Endodermal cell (in vitro differentiated cells): ENCODE results near the gene GNB2. TPM values are rescaled to one million over a fixed set of nuclear protein-coding genes. Genes with fewer than 3 reads are reported as not detected.

Experiments used
- DNase-seq: peaks from one replicate; pipeline ENCODE4 v3.0.0-alpha.2; 2017
- H3K27ac ChIP-seq: 2 replicates; pipeline ENCODE4 v1.5.1; 2013; ENCODE audit warnings: mild to moderate bottlenecking, low read depth, low read length, moderate library complexity
- H3K27me3 ChIP-seq: 2 replicates; pipeline ENCODE4 v1.6.1; 2013; ENCODE audit warnings: mild to moderate bottlenecking, low read length, moderate library complexity; ENCODE audit not compliant: insufficient read depth, control insufficient read depth, poor library complexity, severe bottlenecking
- H3K36me3 ChIP-seq: 2 replicates; pipeline ENCODE4 v1.7.0; 2013; ENCODE audit warnings: mild to moderate bottlenecking, low read length, moderate library complexity; ENCODE audit not compliant: control insufficient read depth, insufficient read depth
- H3K4me1 ChIP-seq: one replicate; pipeline ENCODE4 v1.7.0; 2013; ENCODE audit warnings: low read length; ENCODE audit not compliant: control insufficient read depth, insufficient read depth
- H3K4me3 ChIP-seq: 2 replicates; pipeline ENCODE4 v1.5.1; 2013; ENCODE audit warnings: mild to moderate bottlenecking, low read length, moderate library complexity
- H3K9ac ChIP-seq: 2 replicates; pipeline ENCODE4 v1.6.1; 2013; ENCODE audit warnings: mild to moderate bottlenecking, low read length, moderate library complexity; ENCODE audit not compliant: poor library complexity, severe bottlenecking; ENCODE audit errors: extremely low read depth
- H3K9me3 ChIP-seq: 2 replicates; pipeline ENCODE4 v1.6.1; 2013; ENCODE audit warnings: mild to moderate bottlenecking, low read length, moderate library complexity; ENCODE audit not compliant: control insufficient read depth
- H3K27ac Mint-ChIP-seq: 2 replicates; pipeline ENCODE4 v1.8.0; 2020; ENCODE audit warnings: mixed read lengths
- H3K27me3 Mint-ChIP-seq: 2 replicates; pipeline ENCODE4 v1.8.0; 2021; ENCODE audit warnings: mild to moderate bottlenecking, mixed read lengths; ENCODE audit not compliant: insufficient read depth
- H3K36me3 Mint-ChIP-seq: 2 replicates; pipeline ENCODE4 v1.8.0; 2020; ENCODE audit warnings: low read depth, mixed read lengths
- H3K4me1 Mint-ChIP-seq: 2 replicates; pipeline ENCODE4 v1.8.0; 2020; ENCODE audit warnings: mixed read lengths
- H3K4me3 Mint-ChIP-seq: 2 replicates; pipeline ENCODE4 v1.8.0; 2020; ENCODE audit warnings: mild to moderate bottlenecking, moderate library complexity, mixed read lengths
- H3K9me3 Mint-ChIP-seq: 2 replicates; pipeline ENCODE4 v1.8.0; 2020; ENCODE audit warnings: mild to moderate bottlenecking, mixed read lengths
- CTCF ChIP-seq: fragments of 200-600 bp; sonication (generic); conservative IDR thresholded peaks from 2 replicates; pipeline ENCODE4 v1.5.0; 2021; ENCODE audit warnings: antibody characterized with exemption, mild to moderate bottlenecking
- WGBS, 2 experiments: methylation state at CpG; one replicate each; pipeline versions ENCODE4 v1.1.5 to v1.1.7; 2013; ENCODE audit warnings: missing lambda C conversion rate in 2 of 2, mixed read lengths in 1 of 2; ENCODE audit not compliant: insufficient coverage in 1 of 2, insufficient read length in 1 of 2; 5-methylcytosine and 5-hydroxymethylcytosine counted together
- total RNA-seq, 2 donors: library from RNA; stranded (reverse); fragmentation: NEBNext Ultra II Directional in 1 of 2; extraction: Animal tissue kit (Norgen Biotek cat#: 25700) in 1 of 2; gene quantifications; 2 replicates in 1 of 2; 3 replicates in 1 of 2; pipeline ENCODE4 v1.2.1, GENCODE V29; 2021

GNB2 gene
- total RNA-seq, 2 donors from 2014 or later = 197 to 230 TPM

GRCh38 chr7:100687751-100688300, 14.3 kb downstream of the GNB2 start:
- Mint-ChIP-seq H3K9me3 (no peaks in the 10 kb centered on the region), H3K4me1 (peaks cover 16% of the 10 kb centered on the region), H3K27ac (no peak overlapping the region), H3K36me3 (peaks cover 36% of the 10 kb centered on the region), H3K27me3 (no peaks in the 10 kb centered on the region), H3K4me3 (no peak overlapping the region)
- Histone ChIP-seq H3K9ac (no peak overlapping the region), H3K27me3 (no peaks in the 10 kb centered on the region), H3K36me3 (peaks cover 43% of the 10 kb centered on the region), H3K27ac (no peak overlapping the region), H3K4me1 (peaks cover 12% of the 10 kb centered on the region), H3K9me3 (no peaks in the 10 kb centered on the region), H3K4me3 (no peak overlapping the region)
- TF ChIP-seq CTCF = no peak
- no peak for DNase-seq
- WGBS, 2 experiments = 94% methylated on average over 16 to 25 of the region's 25 CpGs

DNA sequence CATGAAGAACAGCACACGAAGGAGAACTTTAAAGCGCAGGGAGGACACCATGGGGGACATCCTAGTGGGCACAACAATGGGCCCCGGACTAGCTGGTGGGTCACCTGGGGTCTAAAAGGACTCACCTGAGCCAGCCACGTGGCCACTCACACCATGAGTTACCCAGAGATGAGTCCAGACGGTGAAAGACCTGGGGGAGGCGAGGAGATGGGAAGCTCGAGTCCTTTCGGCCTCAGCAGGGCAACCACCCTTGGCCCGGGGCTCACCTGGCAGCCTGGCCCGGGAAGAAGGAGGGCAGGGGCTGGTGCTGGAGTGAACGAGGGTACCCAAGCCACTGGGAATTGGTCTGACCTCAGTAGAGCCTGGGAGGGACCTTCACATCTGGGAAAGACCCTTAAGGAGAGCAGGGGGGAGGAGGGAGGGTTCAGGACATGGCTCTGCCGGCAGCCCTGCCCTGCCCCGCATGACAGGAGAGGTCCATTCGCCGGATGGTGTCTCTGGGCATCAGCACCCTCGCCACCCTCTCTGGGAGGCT, 14.9 kb downstream of the GNB2 start:
- H3K27ac Mint-ChIP-seq = no peak overlapping the region

DNA sequence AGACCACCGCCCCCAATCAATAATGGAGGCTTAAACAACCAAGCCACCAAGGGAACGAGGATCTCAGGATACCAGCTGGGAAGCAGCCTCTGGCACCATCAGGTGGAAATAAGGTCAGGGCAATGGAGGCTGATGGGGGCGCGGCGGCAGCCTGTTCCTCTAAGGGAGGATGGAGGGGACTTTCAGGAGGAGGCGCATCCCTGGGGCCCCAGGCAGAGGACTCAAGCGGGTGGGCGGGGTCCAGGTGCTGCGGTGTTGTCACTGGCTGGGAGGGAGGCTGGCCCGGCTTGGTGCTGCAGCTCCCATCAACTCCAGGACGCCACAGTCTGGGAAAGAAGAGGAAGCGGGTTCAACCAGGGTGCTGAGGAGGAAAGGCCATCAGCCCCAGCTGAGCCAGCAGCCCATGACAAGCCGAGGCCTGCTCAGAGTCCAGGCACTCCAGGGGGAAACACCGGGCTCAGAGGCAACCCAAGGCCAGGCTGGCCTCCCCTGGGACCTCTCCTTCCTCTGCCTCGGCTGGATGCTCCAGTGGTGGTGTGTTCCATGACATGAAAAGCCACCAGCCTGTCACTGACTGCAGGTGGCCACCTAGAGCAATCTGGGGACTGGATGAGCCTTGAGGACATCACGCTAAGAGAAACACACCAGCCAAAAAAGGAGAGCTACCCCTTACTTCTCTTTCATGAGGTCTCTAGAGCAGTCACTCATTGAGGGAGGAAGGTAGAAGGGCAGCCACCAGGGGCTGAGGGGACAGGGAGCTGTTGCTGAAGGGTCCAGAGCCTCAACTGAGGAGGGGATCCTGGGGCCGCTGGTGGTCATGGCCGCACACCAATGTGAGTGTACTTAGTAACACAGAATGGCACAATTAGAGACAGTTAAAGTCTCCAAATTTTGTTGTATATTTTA, 15.9 kb downstream of the GNB2 start:
- Histone ChIP-seq H3K27me3 (no peaks in the 10 kb centered on the region), H3K4me3 (no peak overlapping the region), H3K9ac (no peak overlapping the region), H3K27ac (no peak overlapping the region), H3K36me3 (peaks cover 42% of the 10 kb centered on the region), H3K4me1 (peaks cover 12% of the 10 kb centered on the region), H3K9me3 (no peaks in the 10 kb centered on the region)
- WGBS, 2 experiments = 94 to 98% methylated on average over 8 to 18 of the region's 18 CpGs
- Mint-ChIP-seq H3K27me3 (no peaks in the 10 kb centered on the region), H3K9me3 (no peaks in the 10 kb centered on the region), H3K4me3 (no peak overlapping the region), H3K4me1 (peaks cover 19% of the 10 kb centered on the region), H3K27ac (no peak overlapping the region), H3K36me3 (peaks cover 33% of the 10 kb centered on the region)
- DNase-seq = no peak
- TF ChIP-seq CTCF = peak; percentile 32

More for the DNA sequence above, 14.9 kb downstream of the GNB2 start:
- H3K36me3 Mint-ChIP-seq = peaks cover 34% of the 10 kb centered on the region
- Histone ChIP-seq H3K4me1 (peaks cover 12% of the 10 kb centered on the region), H3K4me3 (no peak overlapping the region), H3K27ac (no peak overlapping the region), H3K9me3 (no peaks in the 10 kb centered on the region), H3K27me3 (no peaks in the 10 kb centered on the region), H3K36me3 (peaks cover 42% of the 10 kb centered on the region), H3K9ac (no peak overlapping the region)
- DNase-seq = no peak
- peaks cover 19% of the 10 kb centered on the region for H3K4me1 Mint-ChIP-seq
- WGBS, 2 experiments = 96% methylated on average over 4 to 16 of the region's 16 CpGs
- no peak for TF ChIP-seq CTCF
- no peak overlapping the region for H3K4me3 Mint-ChIP-seq
- H3K9me3 Mint-ChIP-seq = no peaks in the 10 kb centered on the region
- H3K27me3 Mint-ChIP-seq = no peaks in the 10 kb centered on the region
